CD4-positive, alpha-beta T cell treated with Interleukin-10 for 1 hour (primary cell): Measurements from ENCODE around the gene MAGI2.

Experiments used
- DNase-seq: peaks from one replicate; pipeline ENCODE4 v3.0.0-alpha.2; 2020

Gene MAGI2

GRCh38 chr7:78191475-78192079, 1261.9 kb downstream of the MAGI2 start:
- DNase-seq, result no peak

GRCh38 chr7:78189762-78190161, 1263.7 kb downstream of the MAGI2 start:
- DNase-seq, result no peak

- no peak for DNase-seq
Measured at GRCh38 chr7:78185149-78185745, 1268.2 kb downstream of the MAGI2 start.

- no peak for DNase-seq
Measured at GRCh38 chr7:78184299-78184698, 1269.2 kb downstream of the MAGI2 start.

- no peak for DNase-seq
Measured at GRCh38 chr7:78179827-78180477, 1273.5 kb downstream of the MAGI2 start.

- no peak for DNase-seq
Measured at GRCh38 chr7:78179211-78179610, 1274.3 kb downstream of the MAGI2 start.

- DNase-seq, result no peak
Measured at GRCh38 chr7:78178319-78178718, 1275.1 kb downstream of the MAGI2 start.

- no peak for DNase-seq
Measured at GRCh38 chr7:78176171-78176570, 1277.3 kb downstream of the MAGI2 start.

GRCh38 chr7:78175330-78176100, 1278.0 kb downstream of the MAGI2 start:
- DNase-seq, result no peak

GRCh38 chr7:78173666-78174065, 1279.8 kb downstream of the MAGI2 start:
- DNase-seq, result no peak

- DNase-seq, result no peak
Measured at GRCh38 chr7:78172933-78173591, 1280.4 kb downstream of the MAGI2 start.

- no peak for DNase-seq
Measured at GRCh38 chr7:78172267-78172757, 1281.2 kb downstream of the MAGI2 start.

GRCh38 chr7:78171398-78171797, 1282.1 kb downstream of the MAGI2 start:
- DNase-seq, result no peak

GRCh38 chr7:78170815-78171214, 1282.7 kb downstream of the MAGI2 start:
- DNase-seq, result no peak

- DNase-seq, result no peak
Measured at GRCh38 chr7:78169992-78170391, 1283.5 kb downstream of the MAGI2 start.

- no peak for DNase-seq
Measured at GRCh38 chr7:78168865-78169264, 1284.6 kb downstream of the MAGI2 start.

GRCh38 chr7:78167860-78168259, 1285.6 kb downstream of the MAGI2 start:
- DNase-seq, result no peak

GRCh38 chr7:78165854-78166253, 1287.6 kb downstream of the MAGI2 start:
- DNase-seq, result no peak

GRCh38 chr7:78165454-78165853, 1288.0 kb downstream of the MAGI2 start:
- no peak for DNase-seq

- DNase-seq, result no peak
Measured at GRCh38 chr7:78164459-78164858, 1289.0 kb downstream of the MAGI2 start.

GRCh38 chr7:78161781-78162180, 1291.7 kb downstream of the MAGI2 start:
- DNase-seq, result no peak

- no peak for DNase-seq
Measured at GRCh38 chr7:78159545-78159944, 1293.9 kb downstream of the MAGI2 start.

GRCh38 chr7:78153285-78153684, 1300.2 kb downstream of the MAGI2 start:
- DNase-seq, result no peak
